Heart right ventricle (tissue), 16 donors: ENCODE results near the gene KSR1. TPM values are rescaled to one million over a fixed set of nuclear protein-coding genes. Genes with fewer than 3 reads are reported as not detected.
"Not testable (repeated sequence)": the region's sequence is repeated elsewhere in the genome, so short reads cannot be mapped to it uniquely, and the experiment has no call there.

Experiments
- ATAC-seq, 8 donors: fragments of 200-7000 bp; cut with Tn5 transposase; one replicate each; pipeline ENCODE4 v1.9.1; 2020; ENCODE audit warnings: mild to moderate bottlenecking in 8 of 8, moderate library complexity in 8 of 8, moderate number of reproducible peaks in 1 of 8
- DNase-seq, 2 donors: peaks; one replicate each; pipeline ENCODE4 v3.0.0-alpha.2; 2020
- H3K27ac ChIP-seq, 10 donors: fragments of 200-600 bp; sonication (generic) in 2 of 10; one replicate each; pipeline versions ENCODE4 v1.5.0 to v1.8.0; 2020 to 2022; ENCODE audit warnings: mild to moderate bottlenecking in 3 of 10
- H3K27me3 ChIP-seq, 7 donors: fragments of 200-600 bp; one replicate each; pipeline ENCODE4 v1.8.0; 2021 to 2022; ENCODE audit warnings: mild to moderate bottlenecking in 2 of 7
- H3K36me3 ChIP-seq, 9 donors: fragments of 200-600 bp; sonication (generic) in 1 of 9; one replicate each; pipeline versions ENCODE4 v1.5.0 to v1.8.0; 2020 to 2022; ENCODE audit warnings: mild to moderate bottlenecking in 2 of 9
- H3K4me1 ChIP-seq, 9 donors: fragments of 200-600 bp; sonication (generic) in 1 of 9; one replicate each; pipeline versions ENCODE4 v1.5.0 to v1.8.0; 2020 to 2022; ENCODE audit warnings: mild to moderate bottlenecking in 4 of 9
- H3K4me3 ChIP-seq, 10 donors: fragments of 200-600 bp; sonication (generic) in 2 of 10; one replicate each; pipeline versions ENCODE4 v1.5.0 to v1.8.0; 2020 to 2022; ENCODE audit warnings: mild to moderate bottlenecking in 7 of 10, moderate library complexity in 2 of 10
- H3K9me3 ChIP-seq, 11 donors: fragments of 200-600 bp in 10 of 11; sonication (generic) in 2 of 11; one replicate each; pipeline versions ENCODE4 v1.5.0 to v1.8.0; 2013 to 2022; ENCODE audit warnings: mild to moderate bottlenecking in 2 of 11, control low read depth in 1 of 11, moderate library complexity in 1 of 11
- CTCF ChIP-seq, 9 donors: fragments of 200-600 bp; sonication (generic) in 2 of 9; IDR thresholded peaks; one replicate each; pipeline versions ENCODE4 v1.5.0 to v1.8.0; 2021 to 2022; ENCODE audit warnings: antibody characterized with exemption in 9 of 9, mild to moderate bottlenecking in 5 of 9, moderate library complexity in 1 of 9
- WGBS, 2 donors: extraction: QIAGEN DNeasy Blood & Tissue Kit; methylation state at CpG; one replicate each; pipeline ENCODE4 v1.1.7; 2013; ENCODE audit warnings: inconsistent platforms in 1 of 2; 5-methylcytosine and 5-hydroxymethylcytosine counted together
- intact Hi-C, 10 donors: fragments of 100-400 bp; cut with DNase I; formaldehyde crosslinking; loops; one replicate each; pipeline versions ENCODE4 v1.11.1 to v1.14.2; 2022
- polyA plus RNA-seq, 2 donors: library from polyadenylated mRNA; stranded (reverse); fragments of 200-250 nt; gene quantifications; one replicate each; pipeline ENCODE4 v1.2.3, GENCODE V29; 2013
- total RNA-seq, 10 donors: library from RNA; stranded (reverse); fragmentation: NEBNext Ultra II Directional in 3 of 10; extraction: Animal tissue kit (Norgen Biotek cat#: 25700) in 3 of 10; gene quantifications; one replicate each; pipeline versions ENCODE4 v1.2.1 to v1.2.4, GENCODE V29; 2021 to 2023
- donor health status: Arrhythmogenic right ventricular cardiomyopathy.
- donor health status: ischemic (EF 13 %, LVEDD 7.1; RV severe dilation, severe dysfunction).
- donor health status: healthy with polysubstance abuse.
- donor health status: DM: no; HTN: yes; CAD: no.
- donor health status: DM: no; HTN: no; CAD: no.
- donor health status: ischemic (EF 25% LVEDD 6.9; RV normal size, moderate dysfunction).
- donor health status: ischemic (EF 25% LVEDD 5.7; RV mildly dilated, moderate dysfunction).
- donor health status: healthy.
- donor health status: DM: yes; HTN: yes; CAD: no.
- donor health status: Ischemic cardiomyopathy.
- donor health status: ischemic (EF 35%, LVEDD 5.7; RV mildly dilated, moderate dysfunction).
- donor health status: nonischemic (EF 11% LVEDD 7.7; RV severe dilation, severe dysfunction).
- donor health status: DM: yes; HTN: yes; CAD: no.
- donor health status: PGD.
- donor health status: ischemic (EF 29% LVEDD 5.4; RV normal size, mild dysfunction).
- donor health status: nonischemic (EF 23%, LVEDD 6.1; RV moderate dilation, normal function).

The KSR1 gene
- total and polyA plus RNA-seq, 12 donors: 5.6 to 19.6 (median 8.6) TPM

- WGBS, 2 donors: 59 to 64% methylated on average over 11 of the region's 11 CpGs
- DNase-seq (no peak), ATAC-seq (peak in 3 of 8 donors; percentile 5 to 20 (median 10))
- Histone ChIP-seq H3K27me3 (no peaks in the 10 kb centered on the region), H3K4me1 (peaks cover 7 to 64% (median 31%) of the 10 kb centered on the region in 9 donors), H3K27ac (peak overlapping the region; percentile 47 to 92 (median 81)), H3K36me3 (peaks cover 0 to 6% (median 0%) of the 10 kb centered on the region in 9 donors), H3K4me3 (peak overlapping the region in 9 of 10 donors; percentile 33 to 66 (median 56)), H3K9me3 (no peaks in the 10 kb centered on the region)
- TF ChIP-seq CTCF (IDR thresholded peaks at IDR 0.05): peak in 2 of 9 donors; percentile 2 to 13
- intact Hi-C loops: no loop called here
Observed at GRCh38 chr17:27631897-27632725, 175.9 kb downstream of the KSR1 start.

- H3K36me3 ChIP-seq, intact Hi-C loops, H3K27me3 ChIP-seq, H3K9me3 ChIP-seq: not testable (repeated sequence)
- 8 to 24% methylated on average over 9 of the region's 9 CpGs for WGBS, 2 donors
- Histone ChIP-seq H3K27ac (peak overlapping the region in 9 of 10 donors; percentile 43 to 92 (median 81)), H3K4me1 (peaks cover 7 to 64% (median 31%) of the 10 kb centered on the region in 9 donors), H3K4me3 (peak overlapping the region in 7 of 10 donors; percentile 44 to 66 (median 57))
- peak; percentile 92 to 97 (median 95) for ATAC-seq
- peak; percentile 79 to 86 for DNase-seq
Observed at GRCh38 chr17:27632766-27633165, 176.5 kb downstream of the KSR1 start.

- 47 to 55% methylated on average over 14 of the region's 14 CpGs for WGBS, 2 donors
- no peak for DNase-seq
Observed at GRCh38 chr17:27633312-27634025, 177.2 kb downstream of the KSR1 start.

GRCh38 chr17:27634026-27634335 is 177.7 kb downstream of the KSR1 start:
- no peak overlapping the region for H3K4me3 ChIP-seq
- H3K9me3 ChIP-seq: no peaks in the 10 kb centered on the region
- peaks cover 0 to 10% (median 0%) of the 10 kb centered on the region in 9 donors for H3K36me3 ChIP-seq
- no peak for ATAC-seq
- TF ChIP-seq CTCF (IDR thresholded peaks at IDR 0.05): no peak
- H3K4me1 ChIP-seq: peaks cover 7 to 64% (median 31%) of the 10 kb centered on the region in 9 donors
- WGBS, 2 donors: 96 to 100% methylated on average over 1 of the region's 1 CpG
- DNase-seq: no peak
- intact Hi-C loops: no loop called here
- peak overlapping the region in 8 of 10 donors; percentile 43 to 92 (median 70) for H3K27ac ChIP-seq
- no peaks in the 10 kb centered on the region for H3K27me3 ChIP-seq

More at GRCh38 chr17:27633312-27634025, 177.2 kb downstream of the KSR1 start:
- intact Hi-C loops: no loop called here
- Histone ChIP-seq H3K4me1 (peaks cover 7 to 64% (median 31%) of the 10 kb centered on the region in 9 donors), H3K27me3 (no peaks in the 10 kb centered on the region), H3K36me3 (peaks cover 0 to 8% (median 0%) of the 10 kb centered on the region in 9 donors), H3K27ac (peak overlapping the region in 9 of 10 donors; percentile 43 to 92 (median 72)), H3K9me3 (no peaks in the 10 kb centered on the region), H3K4me3 (peak overlapping the region in 1 of 10 donors; percentile 22)
- ATAC-seq: peak in 5 of 8 donors; percentile 8 to 59 (median 22)
- no peak for TF ChIP-seq CTCF (IDR thresholded peaks at IDR 0.05)
